Measurements from ENCODE around the gene TENM3. TPM values are rescaled to one million over a fixed set of nuclear protein-coding genes. Genes with fewer than 3 reads are reported as not detected.

The TENM3 gene
- total and polyA plus RNA-seq, 12 donors, result 0.20 to 6.6 (median 3.5) TPM

- Histone ChIP-seq H3K36me3 (no peaks in the 10 kb centered on the region), H3K4me1 (no peaks in the 10 kb centered on the region), H3K27me3 (peaks cover 0 to 4% (median 0%) of the 10 kb centered on the region in 7 donors), H3K9me3 (no peaks in the 10 kb centered on the region), H3K4me3 (no peak overlapping the region), H3K27ac (no peak overlapping the region)
- intact Hi-C loops (cut with DNase I), result no loop called here
- no peak for TF ChIP-seq CTCF (IDR thresholded peaks at IDR 0.05)
- DNase-seq (no peak), ATAC-seq (no peak)
- WGBS, 2 donors, result 75 to 89% methylated on average over 1 of the region's 1 CpG
Observed at GRCh38 chr4:182432819-182433218, 189.6 kb downstream of the TENM3 start.

GRCh38 chr4:182434720-182435119, 191.5 kb downstream of the TENM3 start:
- WGBS, 2 donors, result 43 to 54% methylated on average over 4 of the region's 4 CpGs
- H3K9me3 ChIP-seq, result no peaks in the 10 kb centered on the region
- peak in 1 of 8 donors; percentile 58 for ATAC-seq
- intact Hi-C loops (cut with DNase I), result no loop called here
- H3K4me3 ChIP-seq, result no peak overlapping the region
- H3K36me3 ChIP-seq, result no peaks in the 10 kb centered on the region
- H3K27ac ChIP-seq, result no peak overlapping the region
- H3K27me3 ChIP-seq, result peaks cover 0 to 4% (median 0%) of the 10 kb centered on the region in 7 donors
- DNase-seq, result no peak
- H3K4me1 ChIP-seq, result no peaks in the 10 kb centered on the region
- TF ChIP-seq CTCF (IDR thresholded peaks at IDR 0.05), result no peak

DNA sequence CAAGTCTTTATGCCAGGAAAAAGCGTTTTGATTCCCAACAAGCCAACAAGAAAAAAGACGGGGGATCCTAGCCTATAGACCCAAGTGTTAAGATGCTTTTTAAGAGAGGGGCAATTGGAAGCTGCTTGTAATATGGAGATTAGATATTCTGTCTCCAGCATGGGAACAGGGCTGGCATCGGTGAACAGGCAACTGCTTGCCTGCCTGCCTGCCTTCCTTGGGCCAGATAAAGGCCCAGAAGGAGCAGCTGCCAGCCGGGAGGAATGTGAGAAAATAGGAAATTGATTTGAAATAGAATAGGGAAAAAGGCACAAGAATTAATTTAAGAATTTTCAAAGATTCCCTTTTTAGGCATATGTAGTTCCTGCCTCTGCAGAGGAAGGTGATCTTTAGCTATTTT, 192.2 kb downstream of the TENM3 start:
- ATAC-seq (no peak), DNase-seq (no peak)
- H3K4me3 ChIP-seq, result no peak overlapping the region
- no peaks in the 10 kb centered on the region for H3K9me3 ChIP-seq
- no peaks in the 10 kb centered on the region for H3K36me3 ChIP-seq
- no peak for TF ChIP-seq CTCF (IDR thresholded peaks at IDR 0.05)
- H3K27me3 ChIP-seq, result peaks cover 0 to 3% (median 0%) of the 10 kb centered on the region in 7 donors
- WGBS, 2 donors, result 65 to 75% methylated on average over 4 of the region's 4 CpGs
- no peak overlapping the region for H3K27ac ChIP-seq
- intact Hi-C loops (cut with DNase I), result no loop called here
- no peaks in the 10 kb centered on the region for H3K4me1 ChIP-seq

GRCh38 chr4:182443070-182443469, 199.9 kb downstream of the TENM3 start:
- no peaks in the 10 kb centered on the region for H3K36me3 ChIP-seq
- DNase-seq (no peak), ATAC-seq (no peak)
- no peak for TF ChIP-seq CTCF (IDR thresholded peaks at IDR 0.05)
- H3K27ac ChIP-seq, result no peak overlapping the region
- H3K9me3 ChIP-seq, result no peaks in the 10 kb centered on the region
- H3K4me3 ChIP-seq, result no peak overlapping the region
- peaks cover 0 to 4% (median 0%) of the 10 kb centered on the region in 9 donors for H3K4me1 ChIP-seq
- intact Hi-C loops (cut with DNase I), result no loop called here
- H3K27me3 ChIP-seq, result peaks cover 0 to 20% (median 2%) of the 10 kb centered on the region in 7 donors
